Endodermal cell (in vitro differentiated cells): ENCODE results near the gene HAAO. TPM values are rescaled to one million over a fixed set of nuclear protein-coding genes. Genes with fewer than 3 reads are reported as not detected.

Experiments
- DNase-seq: peaks from one replicate; pipeline ENCODE4 v3.0.0-alpha.2; 2017
- H3K27ac ChIP-seq: 2 replicates; pipeline ENCODE4 v1.5.1; 2013; ENCODE audit warnings: mild to moderate bottlenecking, low read depth, low read length, moderate library complexity
- H3K27me3 ChIP-seq: 2 replicates; pipeline ENCODE4 v1.6.1; 2013; ENCODE audit warnings: mild to moderate bottlenecking, low read length, moderate library complexity; ENCODE audit not compliant: insufficient read depth, control insufficient read depth, poor library complexity, severe bottlenecking
- H3K36me3 ChIP-seq: 2 replicates; pipeline ENCODE4 v1.7.0; 2013; ENCODE audit warnings: mild to moderate bottlenecking, low read length, moderate library complexity; ENCODE audit not compliant: control insufficient read depth, insufficient read depth
- H3K4me1 ChIP-seq: one replicate; pipeline ENCODE4 v1.7.0; 2013; ENCODE audit warnings: low read length; ENCODE audit not compliant: control insufficient read depth, insufficient read depth
- H3K4me3 ChIP-seq: 2 replicates; pipeline ENCODE4 v1.5.1; 2013; ENCODE audit warnings: mild to moderate bottlenecking, low read length, moderate library complexity
- H3K9ac ChIP-seq: 2 replicates; pipeline ENCODE4 v1.6.1; 2013; ENCODE audit warnings: mild to moderate bottlenecking, low read length, moderate library complexity; ENCODE audit not compliant: poor library complexity, severe bottlenecking; ENCODE audit errors: extremely low read depth
- H3K9me3 ChIP-seq: 2 replicates; pipeline ENCODE4 v1.6.1; 2013; ENCODE audit warnings: mild to moderate bottlenecking, low read length, moderate library complexity; ENCODE audit not compliant: control insufficient read depth
- H3K27ac Mint-ChIP-seq: 2 replicates; pipeline ENCODE4 v1.8.0; 2020; ENCODE audit warnings: mixed read lengths
- H3K27me3 Mint-ChIP-seq: 2 replicates; pipeline ENCODE4 v1.8.0; 2021; ENCODE audit warnings: mild to moderate bottlenecking, mixed read lengths; ENCODE audit not compliant: insufficient read depth
- H3K36me3 Mint-ChIP-seq: 2 replicates; pipeline ENCODE4 v1.8.0; 2020; ENCODE audit warnings: low read depth, mixed read lengths
- H3K4me1 Mint-ChIP-seq: 2 replicates; pipeline ENCODE4 v1.8.0; 2020; ENCODE audit warnings: mixed read lengths
- H3K4me3 Mint-ChIP-seq: 2 replicates; pipeline ENCODE4 v1.8.0; 2020; ENCODE audit warnings: mild to moderate bottlenecking, moderate library complexity, mixed read lengths
- H3K9me3 Mint-ChIP-seq: 2 replicates; pipeline ENCODE4 v1.8.0; 2020; ENCODE audit warnings: mild to moderate bottlenecking, mixed read lengths
- WGBS, 2 experiments: methylation state at CpG; one replicate each; pipeline versions ENCODE4 v1.1.5 to v1.1.7; 2013; ENCODE audit warnings: missing lambda C conversion rate in 2 of 2, mixed read lengths in 1 of 2; ENCODE audit not compliant: insufficient coverage in 1 of 2, insufficient read length in 1 of 2; 5-methylcytosine and 5-hydroxymethylcytosine counted together
- total RNA-seq, 2 donors: library from RNA; stranded (reverse); fragmentation: NEBNext Ultra II Directional in 1 of 2; extraction: Animal tissue kit (Norgen Biotek cat#: 25700) in 1 of 2; gene quantifications; 2 replicates in 1 of 2; 3 replicates in 1 of 2; pipeline ENCODE4 v1.2.1, GENCODE V29; 2021
- TF ChIP-seq, protein P1 (sequence below): fragments of 200-600 bp; sonication (generic); conservative IDR thresholded peaks from 2 replicates; pipeline ENCODE4 v1.5.0; 2021; ENCODE audit warnings: antibody characterized with exemption, mild to moderate bottlenecking

The HAAO gene
- total RNA-seq, 2 donors from 2014 or later, result 13.4 to 24.2 TPM

DNA sequence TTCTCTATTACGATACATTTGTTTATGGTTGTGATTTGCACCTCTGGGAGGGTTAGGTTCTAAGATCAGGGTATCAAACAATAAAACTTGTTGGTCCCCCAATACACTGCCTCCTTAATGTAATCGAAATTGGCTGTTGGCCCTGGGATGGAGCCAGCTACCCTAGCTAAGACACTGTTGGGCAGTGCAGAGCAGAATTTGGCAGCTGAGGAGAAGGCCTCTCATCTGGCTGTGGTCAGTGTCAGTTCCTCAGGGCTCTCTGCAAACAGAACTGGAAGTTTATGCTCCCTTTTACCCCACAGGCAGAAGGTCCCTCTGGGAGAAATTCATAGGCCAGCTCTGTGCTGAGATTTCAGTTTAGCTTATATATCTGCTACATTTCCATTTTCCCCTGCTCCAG lies 8.6 kb upstream of the HAAO start:
- H3K4me3 ChIP-seq, result no peak overlapping the region
- H3K36me3 ChIP-seq, result no peaks in the 10 kb centered on the region
- H3K4me3 Mint-ChIP-seq, result no peak overlapping the region
- H3K9ac ChIP-seq, result no peak overlapping the region
- H3K4me1 Mint-ChIP-seq, result no peaks in the 10 kb centered on the region
- H3K9me3 ChIP-seq, result peaks cover 10% of the 10 kb centered on the region
- no peak overlapping the region for H3K27ac ChIP-seq
- no peak overlapping the region for H3K27ac Mint-ChIP-seq
- DNase-seq, result no peak
- TF ChIP-seq, protein P1, sequence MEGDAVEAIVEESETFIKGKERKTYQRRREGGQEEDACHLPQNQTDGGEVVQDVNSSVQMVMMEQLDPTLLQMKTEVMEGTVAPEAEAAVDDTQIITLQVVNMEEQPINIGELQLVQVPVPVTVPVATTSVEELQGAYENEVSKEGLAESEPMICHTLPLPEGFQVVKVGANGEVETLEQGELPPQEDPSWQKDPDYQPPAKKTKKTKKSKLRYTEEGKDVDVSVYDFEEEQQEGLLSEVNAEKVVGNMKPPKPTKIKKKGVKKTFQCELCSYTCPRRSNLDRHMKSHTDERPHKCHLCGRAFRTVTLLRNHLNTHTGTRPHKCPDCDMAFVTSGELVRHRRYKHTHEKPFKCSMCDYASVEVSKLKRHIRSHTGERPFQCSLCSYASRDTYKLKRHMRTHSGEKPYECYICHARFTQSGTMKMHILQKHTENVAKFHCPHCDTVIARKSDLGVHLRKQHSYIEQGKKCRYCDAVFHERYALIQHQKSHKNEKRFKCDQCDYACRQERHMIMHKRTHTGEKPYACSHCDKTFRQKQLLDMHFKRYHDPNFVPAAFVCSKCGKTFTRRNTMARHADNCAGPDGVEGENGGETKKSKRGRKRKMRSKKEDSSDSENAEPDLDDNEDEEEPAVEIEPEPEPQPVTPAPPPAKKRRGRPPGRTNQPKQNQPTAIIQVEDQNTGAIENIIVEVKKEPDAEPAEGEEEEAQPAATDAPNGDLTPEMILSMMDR, result no peak
- H3K4me1 ChIP-seq, result no peaks in the 10 kb centered on the region
- H3K36me3 Mint-ChIP-seq, result peaks cover 4% of the 10 kb centered on the region
- H3K27me3 Mint-ChIP-seq, result peaks cover 37% of the 10 kb centered on the region
- H3K27me3 ChIP-seq, result peaks cover 50% of the 10 kb centered on the region
- H3K9me3 Mint-ChIP-seq, result peaks cover 4% of the 10 kb centered on the region
- WGBS, 2 experiments, result 75 to 88% methylated on average over 1 to 2 of the region's 2 CpGs

- H3K36me3 ChIP-seq, result no peaks in the 10 kb centered on the region
- peaks cover 10% of the 10 kb centered on the region for H3K9me3 ChIP-seq
- Mint-ChIP-seq H3K9me3 (peaks cover 4% of the 10 kb centered on the region), H3K36me3 (peaks cover 4% of the 10 kb centered on the region), H3K27me3 (peaks cover 36% of the 10 kb centered on the region), H3K4me1 (no peaks in the 10 kb centered on the region), H3K27ac (no peak overlapping the region), H3K4me3 (no peak overlapping the region)
- H3K4me1 ChIP-seq, result no peaks in the 10 kb centered on the region
- H3K27ac ChIP-seq, result no peak overlapping the region
- H3K4me3 ChIP-seq, result no peak overlapping the region
- DNase-seq, result no peak
- 92 to 95% methylated on average over 3 to 4 of the region's 4 CpGs for WGBS, 2 experiments
- TF ChIP-seq, protein P1, result no peak
- no peak overlapping the region for H3K9ac ChIP-seq
- H3K27me3 ChIP-seq, result peaks cover 50% of the 10 kb centered on the region
Observed at GRCh38 chr2:42800461-42800962, 8.1 kb upstream of the HAAO start.

GRCh38 chr2:42799881-42800280 lies 7.5 kb upstream of the HAAO start:
- peaks cover 10% of the 10 kb centered on the region for H3K9me3 ChIP-seq
- TF ChIP-seq, protein P1, result no peak
- no peaks in the 10 kb centered on the region for H3K36me3 ChIP-seq
- H3K36me3 Mint-ChIP-seq, result peaks cover 4% of the 10 kb centered on the region
- H3K4me1 ChIP-seq, result no peaks in the 10 kb centered on the region
- no peak overlapping the region for H3K9ac ChIP-seq
- no peak overlapping the region for H3K4me3 ChIP-seq
- peaks cover 4% of the 10 kb centered on the region for H3K9me3 Mint-ChIP-seq
- no peak overlapping the region for H3K27ac ChIP-seq
- no peaks in the 10 kb centered on the region for H3K4me1 Mint-ChIP-seq
- WGBS, 2 experiments, result 88 to 91% methylated on average over 2 to 3 of the region's 4 CpGs
- peaks cover 45% of the 10 kb centered on the region for H3K27me3 ChIP-seq
- no peak overlapping the region for H3K27ac Mint-ChIP-seq
- H3K4me3 Mint-ChIP-seq, result no peak overlapping the region
- H3K27me3 Mint-ChIP-seq, result peaks cover 34% of the 10 kb centered on the region
- DNase-seq, result no peak
